Stimulated activated CD4-positive, alpha-beta T cell treated with anti-CD3 and anti-CD28 coated beads, Interleukin-15, amount 100 ng/mL, for 1 hour (primary cell): ENCODE measurements around the gene CROCC2.

Source experiments
- DNase-seq, 2 donors: peaks; one replicate each; pipeline ENCODE4 v3.0.0-alpha.2; 2020; ENCODE audit warnings: low read depth in 1 of 2, low spot score in 1 of 2

Gene CROCC2

DNA sequence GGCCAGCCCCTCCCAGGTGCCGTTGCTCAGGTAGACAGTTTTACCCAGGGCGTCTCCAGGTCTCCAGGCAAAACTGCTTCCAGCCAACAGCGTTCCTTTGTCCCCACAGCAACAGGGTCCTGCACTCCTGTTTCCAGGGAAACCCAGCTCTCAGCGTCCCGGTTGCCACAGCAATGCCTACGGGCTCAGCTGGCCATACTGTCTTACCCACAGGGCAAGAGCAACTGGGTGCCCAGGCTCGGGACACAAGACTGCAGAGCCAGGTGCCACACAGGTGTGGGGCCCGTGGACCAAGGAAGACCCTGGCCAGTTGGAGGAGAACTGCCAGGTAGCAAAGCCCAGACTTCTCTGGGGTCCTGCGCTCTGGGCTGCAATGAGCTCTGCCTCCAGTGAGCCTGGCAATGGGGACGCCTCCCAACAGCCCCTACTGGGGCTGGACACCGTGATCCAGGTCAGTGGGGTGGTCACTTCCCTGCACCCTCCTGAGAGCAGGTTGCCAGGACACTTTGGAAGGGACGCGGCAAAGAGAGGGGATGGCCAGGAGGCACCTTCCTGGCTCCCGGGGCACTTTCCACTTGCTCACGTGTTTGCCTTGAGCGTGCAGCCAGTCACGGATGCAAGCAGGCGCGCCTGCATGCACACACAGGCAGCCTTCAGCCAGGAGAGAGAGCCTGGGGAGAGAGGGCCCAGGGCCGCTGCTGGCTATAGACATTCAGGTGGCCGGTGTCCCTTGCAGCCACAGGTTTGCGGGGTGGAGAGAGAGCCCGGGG lies at the start of gene CROCC2:
CROCC2 (plus strand) TSS at position 196 of the 770 bp plus-strand sequence; CDS start at position 374, 178 bp downstream.
- DNase-seq: no peak

DNA sequence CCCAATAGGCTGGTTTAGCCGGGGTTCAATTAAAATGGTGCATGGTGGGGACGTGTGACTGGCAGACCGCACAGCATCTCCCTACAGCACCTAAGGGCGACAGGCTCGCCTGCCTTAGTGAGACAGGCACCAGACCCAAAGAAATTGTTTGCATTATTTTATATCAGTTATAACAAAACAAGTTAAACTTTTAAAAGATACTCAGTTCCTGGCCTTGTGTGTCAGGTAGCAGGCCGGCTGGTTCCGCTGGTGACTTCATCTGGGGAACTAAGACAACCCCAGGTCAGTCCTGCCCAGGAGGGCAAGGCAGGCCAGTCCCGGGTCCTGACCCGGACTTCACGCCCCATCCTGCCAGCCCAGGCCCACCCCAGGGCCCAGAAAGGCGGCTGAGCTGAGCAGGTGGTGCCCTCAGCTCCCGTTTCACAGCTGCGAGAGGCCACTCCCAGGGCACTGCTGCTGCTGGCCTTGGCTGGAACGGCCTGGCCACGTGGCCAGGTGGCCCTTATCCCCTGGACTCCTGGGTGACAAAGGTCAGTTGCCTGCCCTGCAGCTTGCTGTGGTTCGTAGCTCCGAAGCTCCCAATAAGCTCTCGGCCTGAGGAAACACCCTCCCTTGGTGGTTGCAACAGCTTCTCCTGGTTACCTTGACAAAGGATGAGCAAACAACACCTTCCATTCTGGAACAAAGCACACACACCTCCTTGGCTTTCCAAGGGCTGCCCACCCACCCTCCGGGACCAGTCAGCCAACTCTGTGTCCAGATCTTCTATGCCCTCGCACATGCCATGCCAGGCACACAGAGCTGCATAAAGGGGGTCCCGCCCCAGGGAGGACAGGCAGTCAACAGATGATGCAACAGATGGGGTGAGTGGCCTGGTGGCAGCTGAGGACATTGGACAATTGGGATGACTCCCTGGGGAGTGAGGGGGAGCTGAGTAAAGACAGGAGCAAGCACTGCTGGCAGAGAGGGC lies 48.8 kb upstream of the CROCC2 start:
- no peak for DNase-seq

DNA sequence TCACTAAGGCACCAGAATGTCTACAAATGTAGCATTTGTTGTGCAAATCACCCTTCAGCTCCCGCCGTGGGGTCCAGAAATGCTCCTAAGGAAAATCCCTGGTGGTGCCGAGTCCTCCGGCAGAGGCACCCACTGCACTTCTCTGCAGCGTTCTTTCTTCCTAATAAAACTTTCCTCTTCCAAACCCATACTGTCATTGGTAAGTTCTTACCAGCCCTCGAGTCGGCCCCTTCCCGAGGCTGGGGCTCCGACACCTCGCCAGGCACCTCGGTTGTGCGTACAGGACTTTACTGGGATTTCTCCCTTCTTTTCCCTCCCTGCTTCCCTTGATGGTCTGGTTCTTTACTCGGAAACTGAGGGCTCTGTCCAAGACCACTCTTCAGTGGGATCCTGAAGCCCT lies 47.8 kb upstream of the CROCC2 start:
- no peak for DNase-seq

DNA sequence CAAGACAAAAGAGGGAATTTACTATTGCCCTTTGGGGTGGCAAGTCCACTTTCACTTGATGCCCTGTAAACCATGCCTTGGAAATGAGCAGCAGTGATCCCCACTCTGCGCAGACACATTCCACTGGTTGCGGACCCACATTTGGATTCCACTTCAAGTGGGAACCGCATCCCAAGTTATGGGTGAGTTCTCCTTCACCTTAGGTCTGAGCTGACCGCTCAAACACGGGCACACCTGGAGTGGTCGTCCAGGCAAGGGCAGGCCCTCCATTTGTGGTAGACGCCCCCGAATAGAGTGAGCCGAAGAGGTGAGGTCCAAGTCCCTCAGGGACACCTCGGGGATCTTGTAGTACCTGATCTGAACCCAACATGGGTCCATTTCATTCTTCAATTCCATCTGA lies 47.3 kb upstream of the CROCC2 start:
- no peak for DNase-seq

DNA sequence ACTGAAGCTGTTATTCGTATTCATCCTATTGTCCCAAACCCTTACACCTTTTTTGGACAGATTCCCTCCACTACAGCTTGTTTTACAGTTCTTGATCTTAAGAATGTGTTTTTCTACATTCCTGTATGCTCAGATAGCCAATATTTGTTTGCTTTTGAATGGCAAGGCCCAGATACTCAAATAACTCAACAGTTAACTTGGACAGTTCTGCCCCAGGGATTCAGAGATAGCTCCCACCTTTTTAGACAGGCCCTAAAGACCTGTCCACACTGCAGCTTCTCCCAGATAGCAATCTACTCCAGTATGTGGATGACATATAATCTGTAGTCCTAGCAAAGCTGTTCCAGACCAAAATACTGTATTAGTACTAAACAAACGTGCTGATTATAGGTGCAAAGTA lies 44.6 kb upstream of the CROCC2 start:
- no peak for DNase-seq

DNA sequence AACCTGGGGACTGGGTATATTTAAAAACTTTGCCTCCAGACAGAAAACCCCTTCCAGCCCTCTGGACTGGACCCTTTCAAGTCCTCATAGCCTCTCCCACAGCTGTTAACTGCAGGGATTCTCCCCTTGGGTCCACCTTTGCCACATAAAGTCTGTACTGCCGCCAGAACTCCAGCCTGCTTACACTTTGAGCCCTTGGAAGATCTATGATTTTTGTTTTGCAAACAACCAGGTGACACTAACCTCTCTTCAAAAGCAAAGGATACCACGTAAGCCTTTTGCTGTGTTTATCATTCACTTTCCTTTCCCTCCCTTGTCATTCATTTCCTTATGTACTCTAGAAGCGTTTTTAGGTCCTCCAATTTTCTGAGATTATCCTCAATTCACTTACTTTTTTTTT lies 41.7 kb upstream of the CROCC2 start:
- no peak for DNase-seq

DNA sequence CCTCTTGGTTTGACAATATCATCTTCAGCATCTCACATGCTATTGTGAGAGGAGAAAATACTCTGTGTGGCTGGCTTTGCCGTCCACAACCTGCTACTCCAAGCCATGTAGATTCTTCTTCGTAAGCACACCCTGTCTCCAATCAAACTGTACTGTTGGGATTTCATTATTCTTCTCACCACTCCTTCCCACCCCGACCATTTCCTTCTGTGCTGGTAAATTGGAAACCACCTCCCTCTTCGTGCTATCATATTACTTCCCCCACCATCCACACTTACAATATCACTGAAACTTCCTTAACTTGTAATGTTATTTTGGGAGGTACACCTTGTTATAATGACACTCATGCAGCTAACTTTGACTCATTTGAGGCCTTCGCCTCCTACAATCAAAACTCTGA lies 40.7 kb upstream of the CROCC2 start:
- DNase-seq: no peak

DNA sequence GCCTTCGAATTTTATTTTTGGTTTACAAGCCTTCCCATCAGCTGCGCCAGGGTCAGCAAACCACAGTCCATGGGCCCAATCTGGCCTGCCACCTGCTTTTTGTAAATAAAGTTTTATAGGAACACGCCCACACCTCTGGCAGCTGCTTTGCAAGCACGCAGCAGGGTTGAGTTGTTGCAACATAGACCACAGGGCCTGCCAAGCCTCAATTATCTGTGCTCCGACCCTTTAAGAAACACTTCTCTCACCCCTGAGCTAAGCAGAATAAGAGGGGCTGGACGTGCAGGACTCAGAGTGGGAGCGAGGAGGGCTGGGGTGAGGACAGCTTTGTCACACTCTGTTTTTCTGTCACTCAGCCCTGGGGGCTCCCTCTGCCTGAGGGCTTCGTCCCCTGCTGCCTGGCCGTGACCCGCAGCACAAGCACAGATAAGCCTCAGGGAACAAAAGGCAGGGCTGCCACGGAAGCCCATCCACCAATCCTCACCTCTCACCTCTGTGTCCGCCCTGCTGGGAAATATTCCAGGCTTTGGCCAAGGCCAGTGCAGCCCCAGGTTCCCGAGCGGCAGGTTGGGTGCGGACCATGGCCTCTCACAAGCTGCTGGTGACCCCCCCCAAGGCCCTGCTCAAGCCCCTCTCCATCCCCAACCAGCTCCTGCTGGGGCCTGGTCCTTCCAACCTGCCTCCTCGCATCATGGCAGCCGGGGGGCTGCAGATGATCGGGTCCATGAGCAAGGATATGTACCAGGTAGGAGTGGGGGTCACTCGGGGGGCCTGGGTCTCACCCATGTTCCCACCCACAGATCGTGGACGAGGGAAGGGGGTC lies 37.6 kb upstream of the CROCC2 start, which contains the start of gene AGXT:
AGXT (plus strand) TSS at position 539 of the 823 bp plus-strand sequence; CDS start at position 581, 42 bp downstream.
- DNase-seq: no peak

DNA sequence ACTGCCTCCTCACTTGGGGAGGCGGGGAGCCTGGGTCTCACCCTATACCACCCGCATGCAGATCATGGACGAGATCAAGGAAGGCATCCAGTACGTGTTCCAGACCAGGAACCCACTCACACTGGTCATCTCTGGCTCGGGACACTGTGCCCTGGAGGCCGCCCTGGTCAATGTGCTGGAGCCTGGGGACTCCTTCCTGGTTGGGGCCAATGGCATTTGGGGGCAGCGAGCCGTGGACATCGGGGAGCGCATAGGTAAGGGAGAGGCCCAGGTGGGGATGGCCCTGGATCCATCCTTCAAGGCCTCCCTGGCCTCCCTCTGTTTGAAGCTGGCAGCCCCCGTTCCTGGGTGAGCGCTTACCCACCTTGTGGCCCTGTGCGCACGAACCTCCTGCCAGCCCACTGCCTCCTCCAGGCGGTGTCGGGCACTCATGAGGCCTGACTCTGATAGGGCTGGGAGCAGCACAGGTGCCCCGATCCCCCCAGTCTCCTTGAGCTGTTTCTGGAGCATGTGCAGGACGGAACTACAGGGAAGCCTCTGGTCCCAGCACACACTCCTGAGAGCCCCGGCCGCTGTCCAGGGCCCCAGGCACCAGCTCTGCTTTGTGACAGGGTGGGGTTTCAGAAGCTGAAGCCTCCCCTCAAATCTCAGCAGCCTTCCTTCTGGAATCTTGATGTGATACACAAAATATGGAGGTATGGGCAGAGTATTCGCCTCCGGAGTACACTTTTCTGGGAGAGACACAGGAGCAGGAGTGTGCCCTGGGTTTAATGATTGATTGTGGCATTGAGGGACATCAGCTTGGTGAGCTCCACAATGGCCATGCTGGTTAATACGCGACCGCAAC lies 36.8 kb upstream of the CROCC2 start:
- no peak for DNase-seq

DNA sequence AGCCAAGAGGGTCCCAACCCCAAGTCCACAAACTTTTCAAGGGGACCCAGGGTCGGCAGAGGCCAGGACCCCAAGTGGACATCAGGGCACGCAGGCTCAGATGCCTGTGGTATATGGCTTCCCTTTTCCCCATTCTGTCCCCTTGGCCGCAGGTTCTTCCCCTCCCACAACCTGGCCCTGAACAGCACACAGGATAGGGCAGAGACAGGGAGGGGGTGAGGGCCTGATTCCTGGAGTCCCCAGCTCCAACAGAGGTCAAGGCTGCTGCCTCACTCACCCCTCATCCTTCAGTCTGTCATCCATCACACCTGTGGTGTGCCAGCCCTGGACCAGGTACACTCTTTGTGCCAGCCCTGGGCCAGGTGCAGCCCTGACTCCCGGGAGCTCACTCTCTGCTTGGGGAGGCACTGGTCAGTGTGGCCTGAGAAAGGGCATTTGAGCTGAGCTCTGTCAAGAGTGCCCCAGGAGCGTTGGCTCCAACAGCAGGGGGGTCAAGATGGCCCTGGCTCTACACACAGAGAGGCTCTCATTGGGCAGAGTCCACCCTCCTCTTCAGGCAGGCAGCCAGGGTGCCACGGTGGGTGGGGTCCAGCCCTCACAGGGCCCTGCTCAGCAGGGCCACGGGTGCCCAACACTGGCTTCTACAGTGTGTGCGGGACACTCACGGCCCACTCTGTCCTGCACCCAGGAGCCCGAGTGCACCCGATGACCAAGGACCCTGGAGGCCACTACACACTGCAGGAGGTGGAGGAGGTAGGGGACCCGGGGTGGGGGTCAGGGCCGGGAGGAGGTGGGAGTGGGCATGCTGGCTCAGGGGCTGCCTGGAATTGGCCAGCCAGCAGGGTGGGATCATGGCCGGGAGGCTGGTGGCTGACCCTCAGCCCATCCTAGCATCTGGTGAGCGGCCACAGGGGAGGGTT lies 35.9 kb upstream of the CROCC2 start:
- no peak for DNase-seq

DNA sequence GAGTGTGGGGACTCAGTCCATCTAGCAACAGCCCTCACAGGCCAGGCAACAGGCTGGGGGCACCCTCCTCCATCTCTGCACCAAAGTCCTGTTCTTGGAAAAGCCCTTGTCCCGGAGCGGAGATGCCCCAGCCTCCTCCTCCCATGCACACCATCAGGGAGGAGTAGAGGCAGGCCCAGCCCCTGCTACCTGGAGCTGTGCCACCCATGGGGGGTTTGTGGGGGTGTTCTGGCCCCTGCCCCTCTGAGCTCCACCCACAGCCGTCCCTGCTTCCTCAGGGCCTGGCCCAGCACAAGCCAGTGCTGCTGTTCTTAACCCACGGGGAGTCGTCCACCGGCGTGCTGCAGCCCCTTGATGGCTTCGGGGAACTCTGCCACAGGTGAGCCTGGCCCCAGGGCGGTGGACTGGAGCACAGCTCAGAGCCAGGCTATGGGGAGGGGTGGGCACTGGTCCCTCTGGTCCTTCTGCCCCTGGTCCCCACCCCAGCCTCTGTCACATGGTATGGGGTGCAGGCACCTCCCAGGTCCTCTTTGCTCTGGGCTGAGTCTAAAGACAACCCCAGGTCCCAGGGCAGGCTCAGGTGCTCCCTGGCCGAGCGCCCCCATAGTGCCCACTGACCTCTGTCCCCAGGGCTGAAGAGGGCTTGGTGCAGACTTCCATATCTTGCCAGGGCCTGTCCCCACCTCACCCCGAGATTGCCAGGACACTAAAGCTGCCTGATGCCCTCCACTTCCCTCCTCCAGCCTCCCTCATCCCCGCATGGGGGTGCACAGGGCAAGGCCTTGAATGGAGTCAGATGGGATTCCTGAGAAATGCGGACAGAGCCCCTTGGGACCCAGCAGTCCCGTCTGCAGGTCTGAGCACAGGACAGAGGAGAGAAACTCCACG lies 34.8 kb upstream of the CROCC2 start:
- DNase-seq: no peak

DNA sequence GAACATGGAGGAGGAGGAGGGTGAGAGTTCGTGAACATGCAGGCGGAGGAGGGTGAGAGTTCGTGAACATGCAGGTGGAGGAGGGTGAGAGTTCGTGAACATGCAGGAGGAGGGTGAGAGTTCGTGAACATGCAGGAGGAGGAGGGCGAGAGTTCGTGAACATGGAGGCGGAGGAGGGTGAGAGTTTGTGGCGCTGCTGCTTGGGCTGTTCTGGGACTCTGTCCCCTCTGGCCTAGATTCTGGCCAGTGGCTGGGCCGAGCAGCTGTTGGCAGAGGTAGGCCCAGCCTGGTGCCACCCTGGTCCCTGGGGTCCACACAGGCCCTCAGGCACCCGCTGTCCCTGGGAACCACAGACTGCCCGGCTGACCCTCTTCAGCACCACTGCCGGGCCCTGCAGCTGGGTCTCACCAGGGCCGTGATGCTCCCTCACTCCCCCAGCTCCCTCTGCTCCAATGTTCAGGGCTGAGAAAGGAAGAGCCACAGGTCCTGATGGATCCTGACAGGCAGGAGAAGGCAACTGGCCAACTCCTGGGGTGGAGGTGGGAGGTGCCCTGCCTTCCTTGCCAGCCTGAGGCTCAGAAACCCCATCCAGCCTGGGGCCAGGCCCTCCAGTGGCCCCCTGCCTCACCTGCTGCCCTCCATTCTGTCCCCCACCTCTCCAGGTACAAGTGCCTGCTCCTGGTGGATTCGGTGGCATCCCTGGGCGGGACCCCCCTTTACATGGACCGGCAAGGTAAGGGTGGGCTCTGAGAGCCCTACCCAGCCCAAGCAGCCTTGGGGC lies 33.6 kb upstream of the CROCC2 start:
- no peak for DNase-seq

DNA sequence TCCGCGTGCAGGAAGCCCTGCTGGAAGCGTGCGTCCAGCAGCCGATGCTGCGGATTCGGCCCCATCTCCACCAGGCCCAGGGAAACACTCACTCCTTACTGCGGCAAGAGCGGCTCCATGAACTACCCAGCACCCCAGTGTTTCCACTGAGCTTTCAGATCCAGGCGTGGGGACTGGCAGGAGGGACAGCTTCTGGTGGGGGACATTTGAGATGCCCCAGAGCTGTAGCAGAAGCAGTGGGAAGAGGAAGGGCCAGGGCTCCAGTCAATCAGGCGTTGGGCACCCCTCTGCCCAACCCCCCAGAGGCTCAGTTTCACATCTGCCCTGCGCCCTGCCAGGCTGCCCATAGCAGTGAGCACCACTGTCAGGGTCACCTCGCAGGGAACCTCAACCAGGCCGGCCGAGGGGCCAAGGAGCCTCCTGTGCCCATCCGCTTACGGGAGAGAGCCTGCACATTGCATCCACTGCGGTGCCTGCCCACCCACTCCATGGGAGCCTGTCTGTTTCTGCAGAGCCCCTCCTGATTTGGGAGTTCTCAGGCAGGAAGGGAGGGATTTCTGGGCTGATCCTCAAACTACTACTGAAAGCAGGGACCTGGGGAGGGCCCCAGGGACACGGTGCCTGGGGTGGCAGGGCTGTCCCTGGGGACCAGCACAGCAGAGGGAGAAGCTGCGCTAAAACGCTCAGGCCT lies 32.9 kb upstream of the CROCC2 start:
- DNase-seq: no peak

DNA sequence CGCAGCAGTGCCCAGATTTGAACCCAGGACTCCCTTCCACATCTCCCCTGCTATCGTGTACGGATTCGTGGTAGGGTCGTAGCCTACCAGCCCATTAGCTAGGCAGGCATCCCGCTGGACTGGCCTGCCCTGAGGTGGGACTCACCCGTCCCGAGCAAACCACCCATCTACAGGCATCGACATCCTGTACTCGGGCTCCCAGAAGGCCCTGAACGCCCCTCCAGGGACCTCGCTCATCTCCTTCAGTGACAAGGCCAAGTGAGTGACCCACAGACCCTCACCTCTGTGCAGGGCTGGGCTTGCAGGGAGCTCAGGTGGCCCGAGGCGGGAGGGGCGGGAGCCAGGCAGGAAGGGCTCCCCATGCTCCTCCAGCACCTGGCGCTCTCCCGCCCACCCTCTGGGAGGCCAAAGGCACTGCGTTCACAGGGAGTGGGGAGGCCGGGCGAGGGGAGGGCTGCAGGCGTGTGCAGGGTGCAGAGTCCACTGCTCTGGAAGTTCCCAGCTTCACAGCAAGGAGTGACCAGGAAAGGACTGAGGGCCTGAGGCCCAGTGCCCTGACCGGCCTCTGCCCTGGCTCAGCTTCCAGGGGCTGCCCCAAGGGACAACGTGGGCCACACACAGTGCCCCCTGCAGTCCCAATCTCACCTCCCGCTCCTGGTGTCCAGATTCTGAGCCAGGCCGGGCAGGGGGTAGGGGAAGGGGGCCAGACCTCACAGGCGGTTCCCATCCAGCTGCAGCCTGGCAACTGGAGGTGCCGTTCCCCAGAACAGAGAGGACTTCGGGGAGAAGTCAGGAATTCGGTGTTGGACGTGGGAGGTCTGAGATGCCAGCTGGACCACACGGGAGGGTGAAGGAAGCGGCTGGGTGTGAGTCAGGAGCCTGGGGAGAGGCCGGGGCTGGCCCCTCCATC lies 32.1 kb upstream of the CROCC2 start:
- no peak for DNase-seq

DNA sequence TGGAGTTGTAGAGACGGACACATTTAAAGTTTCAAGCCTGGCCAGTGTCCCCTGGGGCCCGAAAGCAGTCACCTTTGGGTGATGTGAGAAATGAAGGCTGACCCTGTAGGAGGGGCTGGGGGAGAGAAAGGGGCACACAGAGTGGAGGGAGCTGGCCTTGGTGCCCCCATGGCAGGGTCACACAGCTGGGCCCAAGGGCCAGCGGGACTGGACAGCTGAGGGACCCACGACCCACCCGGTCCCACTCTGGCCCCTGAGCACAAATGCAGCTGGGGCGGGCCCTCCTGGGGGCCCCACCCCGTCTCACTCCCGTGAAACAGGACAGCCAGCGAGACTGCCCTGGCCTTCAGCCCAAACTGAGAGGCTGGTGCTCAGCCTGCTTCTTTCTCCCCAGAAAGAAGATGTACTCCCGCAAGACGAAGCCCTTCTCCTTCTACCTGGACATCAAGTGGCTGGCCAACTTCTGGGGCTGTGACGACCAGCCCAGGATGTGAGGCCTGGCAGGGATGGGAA lies 31.4 kb upstream of the CROCC2 start:
- no peak for DNase-seq
